ENCODE results near the gene FNDC11. TPM values are rescaled to one million over a fixed set of nuclear protein-coding genes. Genes with fewer than 3 reads are reported as not detected.

FNDC11 gene
- total RNA-seq, 1 experiment from 2014 or later = 2.5 TPM

DNA sequence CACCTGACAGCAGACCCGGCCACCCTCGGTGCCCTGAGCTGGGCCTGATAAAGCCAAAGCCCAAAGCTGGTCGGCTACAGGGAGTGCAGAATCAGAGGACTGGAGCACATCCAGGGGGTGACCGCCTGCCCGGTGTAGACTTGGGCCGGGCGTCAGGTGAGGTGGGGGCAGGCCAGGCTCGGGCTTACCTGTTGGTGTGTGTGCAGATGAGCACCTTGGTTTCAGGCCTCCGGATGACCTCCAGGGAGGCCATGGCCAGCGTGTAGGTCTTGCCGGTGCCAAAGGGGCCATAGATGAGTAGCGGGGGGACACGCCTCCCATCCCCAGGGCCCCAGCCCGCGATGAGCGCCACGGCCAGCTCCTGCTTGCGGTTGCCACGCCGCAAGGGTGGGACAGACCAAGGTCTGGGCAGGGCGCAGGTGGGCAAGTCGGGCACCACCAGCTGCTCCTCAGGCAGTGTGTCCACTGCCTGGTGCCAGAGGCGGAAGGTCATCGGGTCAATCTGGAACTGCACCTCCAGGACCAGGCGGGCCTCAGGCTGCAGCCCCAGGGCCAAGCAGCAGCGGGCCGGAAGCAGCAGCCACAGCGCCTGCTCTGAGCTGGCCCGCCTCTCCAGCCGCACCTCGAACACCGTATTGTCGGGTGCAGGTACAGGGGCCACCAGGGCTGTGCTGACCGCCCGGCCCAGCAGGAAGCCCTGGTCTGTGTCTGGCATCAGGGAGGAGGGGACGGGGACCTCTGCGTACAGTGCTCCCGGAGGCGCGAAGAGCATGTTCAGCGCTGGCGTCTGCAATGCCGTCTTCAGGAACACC is 14.4 kb downstream of the FNDC11 start:
- no peak overlapping the region for H3T11ph ChIP-seq (ENCODE audit: low read length)
- H4K91ac ChIP-seq (ENCODE audit: insufficient read length, low read depth, low read length) = no peak overlapping the region
- no peaks in the 10 kb centered on the region for H3K4me1 ChIP-seq (ENCODE audit: insufficient read depth, low read length)
- no peaks in the 10 kb centered on the region for H3K9me3 ChIP-seq (ENCODE audit: control insufficient read depth, low read depth, low read length)
- no peak overlapping the region for H3K14ac ChIP-seq (ENCODE audit: insufficient read depth, low read length)
- no peak overlapping the region for H3K56ac ChIP-seq (ENCODE audit: insufficient read length, low read depth, low read length)
- H3K23ac ChIP-seq (ENCODE audit: insufficient read length, low read depth, low read length) = no peak overlapping the region
- no peak overlapping the region for H2BK20ac ChIP-seq (ENCODE audit: low read depth, low read length, poor library complexity, severe bottlenecking)
- WGBS (ENCODE audit: extremely low coverage, insufficient read length, low lambda C conversion rate) = no CpG with 5 or more reads among the region's 43 CpGs
- Mint-ChIP-seq H3K27me3 (ENCODE audit: low read depth) (no peaks in the 10 kb centered on the region), H3K4me1 (no peaks in the 10 kb centered on the region), H3K36me3 (ENCODE audit: insufficient read depth in 1 of 3, low read depth in 3 of 3) (no peaks in the 10 kb centered on the region), H3K9me3 (no peaks in the 10 kb centered on the region), H3K4me3 (no peak overlapping the region), H3K27ac (no peak overlapping the region)
- TF ChIP-seq, protein P1, sequence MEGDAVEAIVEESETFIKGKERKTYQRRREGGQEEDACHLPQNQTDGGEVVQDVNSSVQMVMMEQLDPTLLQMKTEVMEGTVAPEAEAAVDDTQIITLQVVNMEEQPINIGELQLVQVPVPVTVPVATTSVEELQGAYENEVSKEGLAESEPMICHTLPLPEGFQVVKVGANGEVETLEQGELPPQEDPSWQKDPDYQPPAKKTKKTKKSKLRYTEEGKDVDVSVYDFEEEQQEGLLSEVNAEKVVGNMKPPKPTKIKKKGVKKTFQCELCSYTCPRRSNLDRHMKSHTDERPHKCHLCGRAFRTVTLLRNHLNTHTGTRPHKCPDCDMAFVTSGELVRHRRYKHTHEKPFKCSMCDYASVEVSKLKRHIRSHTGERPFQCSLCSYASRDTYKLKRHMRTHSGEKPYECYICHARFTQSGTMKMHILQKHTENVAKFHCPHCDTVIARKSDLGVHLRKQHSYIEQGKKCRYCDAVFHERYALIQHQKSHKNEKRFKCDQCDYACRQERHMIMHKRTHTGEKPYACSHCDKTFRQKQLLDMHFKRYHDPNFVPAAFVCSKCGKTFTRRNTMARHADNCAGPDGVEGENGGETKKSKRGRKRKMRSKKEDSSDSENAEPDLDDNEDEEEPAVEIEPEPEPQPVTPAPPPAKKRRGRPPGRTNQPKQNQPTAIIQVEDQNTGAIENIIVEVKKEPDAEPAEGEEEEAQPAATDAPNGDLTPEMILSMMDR (conservative IDR thresholded peaks at IDR 0.05) = no peak
- no peaks in the 10 kb centered on the region for H3K79me2 ChIP-seq (ENCODE audit: insufficient read depth, low read length)
- no peak overlapping the region for H2AK5ac ChIP-seq (ENCODE audit: insufficient read length, low read length)
- H2BK5ac ChIP-seq (ENCODE audit: insufficient read length, low read length) = no peak overlapping the region
- no peaks in the 10 kb centered on the region for H3K23me2 ChIP-seq (ENCODE audit: insufficient read length, low read depth, low read length, poor library complexity, severe bottlenecking)
- no peak overlapping the region for H2BK120ac ChIP-seq (ENCODE audit: low read depth, low read length, poor library complexity, severe bottlenecking)
- no peak overlapping the region for H4K8ac ChIP-seq (replicated peaks; ENCODE audit: insufficient read length, low read depth, low read length)
- H3K9ac ChIP-seq (ENCODE audit: extremely low read depth, insufficient read length, low read length) = no peak overlapping the region
- H3K27me3 ChIP-seq (ENCODE audit: insufficient read depth, low read length) = no peaks in the 10 kb centered on the region
- no peaks in the 10 kb centered on the region for H4K20me1 ChIP-seq (ENCODE audit: control insufficient read depth, insufficient read depth, insufficient read length)
- no peak overlapping the region for H4K5ac ChIP-seq (ENCODE audit: insufficient read length, low read depth, low read length)
- no peak overlapping the region for H2AFZ ChIP-seq (ENCODE audit: low read length)
- no peak overlapping the region for H2BK12ac ChIP-seq (ENCODE audit: insufficient read length, low read depth, low read length)
- no peak for DNase-seq
- H3K4ac ChIP-seq (ENCODE audit: low read depth, low read length) = no peak overlapping the region
- no peak overlapping the region for H3K18ac ChIP-seq (ENCODE audit: insufficient read length, low read depth, low read length)
- no peaks in the 10 kb centered on the region for H3K79me1 ChIP-seq (ENCODE audit: insufficient read depth, low read depth, low read length, poor library complexity, severe bottlenecking)
- no peak overlapping the region for H3K4me2 ChIP-seq (ENCODE audit: insufficient read depth, insufficient read length, low read length)
- H2BK15ac ChIP-seq (ENCODE audit: low read depth, low read length) = no peak overlapping the region
- H3K27ac ChIP-seq (ENCODE audit: insufficient read length, low read depth, low read length) = no peak overlapping the region
